ENCODE data around the gene TTLL12.

The TTLL12 gene

DNA sequence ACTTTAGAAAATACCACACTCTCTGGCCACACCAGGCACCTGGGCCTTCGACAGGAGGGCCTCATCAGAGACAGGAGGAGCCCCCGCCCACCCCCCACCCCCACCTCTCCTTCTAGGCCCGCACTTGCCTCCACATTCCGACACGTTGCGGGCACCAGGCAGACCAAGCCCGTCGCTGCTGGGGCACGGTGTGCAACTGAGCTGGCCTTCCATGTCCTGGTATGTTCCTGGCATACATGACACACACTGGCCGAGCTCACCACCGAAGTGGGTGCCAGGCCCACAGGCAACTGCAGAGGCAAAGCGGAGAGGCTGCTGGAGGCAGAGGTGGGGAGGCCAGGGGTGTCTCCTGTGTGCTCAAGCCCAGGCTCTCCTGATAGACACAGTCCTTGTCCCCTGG, 27.0 kb upstream of the TTLL12 start:
- DNase-seq (ENCODE audit: low read depth in 3 of 3), result no peak

DNA sequence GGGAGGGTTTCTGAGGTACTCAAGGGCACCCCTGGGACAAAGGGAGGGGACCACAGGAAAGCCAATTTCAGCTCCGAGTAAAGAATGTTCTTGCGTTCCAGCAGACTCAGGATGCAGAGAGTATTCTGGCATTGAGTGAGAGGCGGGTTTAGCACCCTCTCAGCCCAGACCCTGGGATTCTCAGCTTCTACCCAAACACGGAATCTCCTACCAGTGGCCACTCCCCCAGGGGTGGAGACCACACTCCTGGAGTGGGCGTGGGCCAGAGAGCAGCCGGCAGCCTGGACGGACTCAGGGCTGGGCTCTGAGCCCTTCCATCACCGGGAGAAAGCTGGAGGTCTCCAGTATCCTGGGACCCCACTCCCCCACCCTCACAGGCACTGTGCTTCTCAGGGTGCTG, 26.1 kb upstream of the TTLL12 start:
- DNase-seq (ENCODE audit: low read depth in 3 of 3), result no peak

- no peak for DNase-seq (ENCODE audit: low read depth in 3 of 3)
These were observed 25.6 kb upstream of the TTLL12 start for GRCh38 chr22:43212434-43212952.

- no peak for DNase-seq (ENCODE audit: low read depth in 3 of 3)
These were observed 25.1 kb upstream of the TTLL12 start for GRCh38 chr22:43211941-43212433.

- no peak for DNase-seq (ENCODE audit: low read depth in 3 of 3)
These were observed 23.9 kb upstream of the TTLL12 start for GRCh38 chr22:43210631-43211515.

GRCh38 chr22:43209971-43210370, 23.0 kb upstream of the TTLL12 start:
- no peak for DNase-seq (ENCODE audit: low read depth in 3 of 3)

- DNase-seq (ENCODE audit: low read depth in 3 of 3), result no peak
These were observed 22.6 kb upstream of the TTLL12 start for GRCh38 chr22:43209523-43209890.

DNA sequence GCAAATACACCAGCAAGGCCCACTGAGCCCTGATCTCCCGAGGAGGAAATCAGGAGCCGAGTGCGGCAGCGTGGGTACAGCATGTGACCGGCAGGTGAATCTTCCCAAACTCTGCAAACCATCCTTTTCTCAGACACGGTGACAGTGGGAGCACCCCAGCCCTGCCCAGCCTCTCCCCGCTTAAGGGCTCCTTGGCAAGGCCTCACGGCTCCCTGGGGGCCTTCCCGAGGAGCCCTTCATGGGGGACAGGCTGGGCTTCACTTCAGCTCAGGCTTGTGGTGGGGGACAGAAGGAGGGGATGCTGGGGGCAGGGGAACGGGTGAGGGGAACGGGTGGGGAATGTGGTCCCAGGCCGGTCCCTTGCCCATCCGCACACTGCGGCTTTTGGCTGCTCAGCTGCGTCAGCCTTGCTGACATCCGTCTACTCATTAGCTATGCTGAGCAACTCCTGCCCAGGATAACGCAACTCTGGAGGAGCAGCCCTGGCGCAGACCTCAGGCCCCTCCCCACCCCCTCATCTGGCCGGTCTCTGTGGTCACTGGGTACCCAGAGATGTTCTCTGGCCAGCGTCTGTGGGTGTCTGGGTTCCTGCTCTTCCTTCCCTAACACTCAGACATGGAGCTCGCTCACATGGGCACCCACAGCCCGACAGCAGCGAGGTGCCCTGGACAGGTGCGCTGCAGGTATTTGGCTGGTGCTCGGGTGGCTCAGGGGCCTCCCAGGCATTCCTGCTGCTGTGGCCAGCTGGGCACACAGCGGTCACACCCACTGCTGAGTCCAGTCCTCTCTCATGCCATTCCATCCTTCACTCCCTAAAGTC, 22.0 kb upstream of the TTLL12 start:
- DNase-seq (ENCODE audit: low read depth in 3 of 3), result no peak

- no peak for DNase-seq (ENCODE audit: low read depth in 3 of 3)
These were observed 21.1 kb upstream of the TTLL12 start for GRCh38 chr22:43207849-43208702.

- no peak for DNase-seq (ENCODE audit: low read depth in 3 of 3)
These were observed 20.5 kb upstream of the TTLL12 start for GRCh38 chr22:43207386-43207785.

DNA sequence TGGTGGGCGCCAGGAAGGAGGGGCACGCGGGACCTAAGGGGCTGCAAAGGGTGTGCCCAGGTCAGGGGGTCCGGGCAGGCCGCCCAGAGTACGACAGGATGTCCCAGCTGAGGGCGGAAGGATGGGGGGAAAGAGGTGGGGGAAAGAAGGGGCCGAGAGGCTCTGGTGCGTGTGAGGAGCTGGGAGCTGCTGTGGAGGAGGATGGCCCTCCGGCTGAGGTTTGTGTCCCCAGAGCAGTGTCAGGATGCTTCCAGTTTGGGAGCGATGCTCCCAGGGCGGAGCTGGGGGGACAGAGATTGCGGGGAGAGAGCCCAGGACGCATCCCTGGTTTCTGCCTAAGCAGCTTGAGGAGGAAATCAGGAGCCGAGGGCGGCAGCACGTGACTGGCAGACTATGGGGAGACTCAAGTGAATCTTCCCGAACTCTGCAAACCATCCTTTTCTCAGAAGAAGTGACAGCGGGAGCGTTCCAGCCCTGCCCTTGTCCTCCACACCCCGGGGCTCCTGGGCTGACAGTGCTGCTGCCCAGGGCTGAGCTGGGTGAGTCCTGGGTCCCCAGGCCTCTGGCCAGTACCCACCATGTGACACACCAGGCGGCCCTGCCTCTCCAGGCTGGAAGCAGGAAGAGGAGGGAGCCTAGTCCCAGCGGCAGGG, 19.7 kb upstream of the TTLL12 start:
- DNase-seq (ENCODE audit: low read depth in 3 of 3), result no peak

GRCh38 chr22:43205748-43206508, 19.0 kb upstream of the TTLL12 start:
- DNase-seq (ENCODE audit: low read depth in 3 of 3), result no peak

DNA sequence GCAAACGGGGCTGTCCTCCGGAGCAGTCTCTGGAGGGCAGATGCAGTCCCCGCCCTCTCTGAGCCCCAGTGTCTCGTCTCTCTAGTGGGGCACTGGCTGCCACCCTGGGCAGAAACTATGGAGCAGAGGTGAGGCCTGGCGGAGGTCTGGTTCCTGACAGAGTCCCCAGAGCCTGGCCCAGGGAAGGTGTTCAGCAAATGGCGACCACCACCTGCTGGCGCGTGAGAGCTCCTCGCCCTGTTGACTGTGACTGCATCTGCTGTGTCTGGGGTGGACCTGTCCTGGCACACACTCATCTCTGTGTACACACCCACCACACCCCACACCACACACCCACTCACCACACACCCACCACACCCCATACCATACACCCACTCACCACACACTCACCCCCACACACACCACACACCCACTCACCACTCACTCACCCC, 18.3 kb upstream of the TTLL12 start:
- DNase-seq (ENCODE audit: low read depth in 3 of 3), result no peak

DNA sequence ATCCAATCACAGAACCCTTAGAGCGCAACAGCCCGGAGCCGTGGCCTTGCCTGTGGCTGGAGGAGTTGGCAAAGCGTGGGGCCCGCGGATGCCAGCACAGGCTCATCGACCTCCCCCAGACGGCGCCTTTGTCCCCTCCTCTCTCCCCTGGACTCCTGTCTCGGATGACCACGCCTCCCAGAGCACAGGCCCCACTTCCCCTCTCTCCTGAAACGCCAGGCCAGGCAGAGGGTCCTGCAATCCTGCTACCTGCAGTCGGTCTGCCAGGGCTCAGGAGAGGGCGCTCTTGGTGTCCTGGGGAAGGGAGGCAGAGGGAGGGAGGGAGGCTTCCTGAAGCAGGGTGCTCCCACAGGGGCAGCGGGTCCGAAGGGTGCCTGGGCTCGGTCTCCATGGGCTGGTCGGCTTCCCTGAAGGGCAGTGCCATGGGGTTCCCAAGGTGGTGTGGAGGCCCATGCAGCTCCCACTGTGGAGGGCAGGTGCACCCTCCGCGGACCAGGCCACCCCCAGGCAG, 16.6 kb upstream of the TTLL12 start:
- no peak for DNase-seq (ENCODE audit: low read depth in 3 of 3)

DNA sequence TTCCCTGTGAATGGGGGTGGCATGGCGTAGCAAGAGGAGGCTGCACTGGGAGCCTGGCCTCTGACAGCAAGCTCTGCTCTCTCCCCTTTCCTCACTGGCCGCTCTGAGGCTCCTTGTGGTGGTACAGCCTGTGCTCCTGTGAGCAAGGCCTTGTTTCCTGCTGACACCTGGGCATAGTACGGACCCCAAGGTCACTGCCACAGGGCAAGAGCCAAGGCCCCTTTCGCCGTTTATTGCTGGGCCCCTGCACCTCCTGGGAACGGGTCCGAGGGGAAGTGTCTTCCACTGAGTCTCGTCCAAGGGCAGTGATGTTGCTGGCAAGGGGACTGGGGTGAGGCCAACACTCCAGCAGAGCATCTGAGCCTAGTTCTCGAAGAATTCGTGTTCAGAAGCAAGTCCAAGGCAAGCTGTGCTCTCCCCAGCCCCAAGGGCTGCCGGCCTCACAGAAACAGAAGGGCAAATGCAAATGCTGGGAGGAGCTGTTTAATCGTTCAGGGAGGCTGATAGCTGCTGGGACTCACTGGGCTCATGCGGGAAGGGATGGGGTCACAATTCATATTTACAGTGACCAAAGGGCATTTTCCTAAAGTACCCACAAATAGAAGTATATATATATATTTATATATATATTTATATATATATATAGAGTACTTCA, 15.9 kb upstream of the TTLL12 start:
- no peak for DNase-seq (ENCODE audit: low read depth in 3 of 3)

GRCh38 chr22:43202326-43202725, 15.4 kb upstream of the TTLL12 start:
- no peak for DNase-seq (ENCODE audit: low read depth in 3 of 3)

GRCh38 chr22:43201486-43202219, 14.7 kb upstream of the TTLL12 start:
- no peak for DNase-seq (ENCODE audit: low read depth in 3 of 3)

DNA sequence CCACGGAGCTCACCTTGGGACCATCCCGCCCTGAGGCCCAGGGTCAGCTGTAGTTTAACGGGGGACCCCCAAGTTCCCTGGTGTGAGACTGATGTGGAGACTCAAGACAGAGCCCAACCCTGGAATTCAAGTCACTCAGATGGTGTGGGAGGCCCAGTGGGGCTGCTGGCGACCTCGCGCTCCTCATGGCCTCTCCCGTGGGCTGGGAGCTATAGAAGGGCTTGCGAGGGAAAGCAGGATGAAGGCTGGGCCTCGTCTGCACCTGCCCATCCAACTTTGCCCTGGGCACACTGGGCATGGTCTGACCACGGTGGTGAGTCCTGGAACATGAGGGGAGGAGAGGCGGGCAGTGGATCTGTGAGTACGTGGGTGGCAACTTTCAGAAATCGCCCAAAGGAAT, 13.6 kb upstream of the TTLL12 start:
- no peak for DNase-seq (ENCODE audit: low read depth in 3 of 3)

GRCh38 chr22:43200031-43200430, 13.1 kb upstream of the TTLL12 start:
- no peak for DNase-seq (ENCODE audit: low read depth in 3 of 3)
